Ramos (cell line): Measurements from ENCODE around the gene PCID2.

Experiments
- in situ Hi-C: fragments of 300-500 bp; cut with MboI; formaldehyde crosslinking; loops from one replicate; pipeline ENCODE4 v1.14.3; 2022; ENCODE audit warnings: low sequenced_read_pairs; ENCODE audit not compliant: unreplicated experiment

The PCID2 gene

DNA sequence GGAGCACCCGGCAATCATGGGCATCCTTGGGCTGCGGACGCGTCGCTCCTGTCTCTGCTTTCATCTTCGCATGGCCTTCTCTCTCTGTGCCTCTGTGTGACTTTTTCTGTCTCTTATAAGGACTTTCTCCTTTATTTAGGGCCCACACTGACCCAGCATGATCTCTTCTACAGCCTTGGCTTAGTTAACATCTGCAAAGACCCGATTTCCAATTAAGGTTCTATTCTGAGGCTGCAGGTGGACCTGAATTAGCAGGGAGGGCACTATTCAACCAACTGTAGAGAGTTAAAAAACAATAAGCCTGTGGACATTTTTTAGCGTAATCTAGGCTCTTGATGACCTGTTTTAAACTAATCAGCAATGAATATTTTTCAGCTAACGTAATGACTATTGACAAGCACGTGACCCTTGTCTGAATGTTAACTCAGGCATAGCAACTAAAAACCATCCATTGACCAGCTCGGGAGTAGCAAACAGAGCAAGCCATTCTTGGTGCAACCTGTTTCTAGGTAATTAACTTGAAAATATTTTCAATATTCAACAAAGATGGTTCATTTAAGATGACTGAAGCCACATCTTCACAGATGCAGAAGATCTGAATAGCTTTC is 70.7 kb downstream of the PCID2 start:
- in situ Hi-C loops, result no loop called here

DNA sequence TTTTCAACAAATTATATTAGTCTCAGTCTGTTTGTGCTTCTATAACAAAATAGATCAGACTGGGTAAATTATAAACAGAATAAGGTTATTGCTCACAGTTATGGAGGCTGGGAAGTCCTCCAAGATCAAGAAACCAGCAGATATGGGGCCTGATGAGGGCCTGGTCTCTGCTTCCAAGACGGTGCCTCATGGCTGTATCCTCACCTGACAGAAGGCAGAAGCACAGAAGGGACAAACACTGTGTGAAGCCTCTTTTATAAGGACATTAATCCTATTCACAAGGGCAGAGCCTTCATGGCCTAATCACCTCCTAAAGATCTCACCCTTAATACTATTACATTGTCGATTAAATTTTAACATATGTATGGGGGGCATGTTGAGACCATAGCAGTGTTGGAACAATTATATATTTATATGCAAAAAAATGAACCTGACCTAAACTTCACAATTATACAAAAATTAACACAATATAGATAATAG is 73.1 kb downstream of the PCID2 start:
- in situ Hi-C loops, result no loop called here

DNA sequence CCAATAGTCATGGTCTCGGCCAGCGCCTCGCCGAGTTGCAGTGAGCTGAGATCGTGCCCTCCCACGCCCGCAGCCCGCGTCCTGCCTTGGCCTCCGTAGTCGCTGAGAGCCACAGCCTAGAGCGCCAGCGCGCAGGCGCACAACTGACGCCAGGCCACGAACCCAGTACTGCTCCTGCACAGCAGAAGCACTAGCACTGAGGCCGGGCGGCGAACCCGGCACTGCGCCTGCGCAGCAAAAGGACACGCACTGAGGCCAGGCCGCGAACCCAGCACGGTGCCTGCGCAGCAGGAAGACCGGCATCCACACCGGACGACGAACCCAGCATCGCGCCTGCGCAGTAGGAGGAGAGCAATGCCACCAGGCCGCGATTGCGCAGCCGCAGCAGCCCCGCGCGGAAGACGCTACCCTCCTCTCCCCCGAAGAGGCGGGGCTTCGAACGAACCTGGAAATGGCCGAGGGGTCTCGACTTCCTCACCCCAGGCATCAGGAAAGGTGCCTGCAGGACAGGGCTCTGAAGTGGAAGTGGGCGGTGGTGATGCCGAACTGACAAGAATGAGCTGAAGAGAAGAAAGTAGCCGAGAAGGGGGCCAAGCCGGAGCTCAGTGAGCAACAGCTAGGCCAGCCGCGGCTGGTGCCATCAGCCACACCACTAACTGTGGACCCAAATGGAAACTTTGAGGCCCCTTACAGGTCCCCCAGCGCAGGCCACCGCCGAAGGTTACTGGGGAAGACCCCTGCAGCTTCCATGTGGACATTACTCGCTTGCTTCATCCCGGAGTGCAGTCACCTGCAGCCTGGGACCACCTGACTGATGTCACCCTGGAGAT is 78.3 kb downstream of the PCID2 start:
- in situ Hi-C loops, result no loop called here

DNA sequence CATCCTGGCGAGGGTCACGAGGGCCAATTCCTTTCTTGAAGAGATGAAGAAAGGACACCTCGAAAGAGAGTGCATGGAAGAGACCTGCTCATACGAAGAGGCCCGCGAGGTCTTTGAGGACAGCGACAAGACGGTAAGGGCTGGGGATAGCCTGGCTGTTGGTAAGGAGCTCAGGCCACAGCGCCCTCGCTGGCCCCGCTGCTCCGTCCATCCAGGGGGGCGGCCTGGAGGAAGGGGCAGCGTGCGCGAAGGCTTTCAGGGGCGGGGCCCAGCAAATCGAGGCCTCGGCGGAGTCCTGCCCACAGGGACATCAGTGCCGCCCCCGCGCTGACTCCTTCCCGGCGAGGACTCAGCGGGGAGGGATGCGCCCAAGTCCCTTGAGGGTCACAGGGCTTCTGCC is 79.0 kb downstream of the PCID2 start:
- in situ Hi-C loops, result no loop called here
